ENCODE measurements around the gene RAB3IL1.
"Not testable (repeated sequence)": the region's sequence is repeated elsewhere in the genome, so short reads cannot be mapped to it uniquely, and the experiment has no call there.

RAB3IL1 gene

GRCh38 chr11:61882879-61883278 is 34.5 kb downstream of the RAB3IL1 start:
- no peak for DNase-seq

- not testable (repeated sequence) for DNase-seq
Observed at GRCh38 chr11:61882267-61882666, 35.1 kb downstream of the RAB3IL1 start.

GRCh38 chr11:61881397-61881796 is 36.0 kb downstream of the RAB3IL1 start:
- DNase-seq = no peak

GRCh38 chr11:61880454-61880853 is 36.9 kb downstream of the RAB3IL1 start:
- no peak for DNase-seq

- DNase-seq = no peak
Observed at GRCh38 chr11:61880031-61880430, 37.3 kb downstream of the RAB3IL1 start.

- DNase-seq = no peak
Observed at GRCh38 chr11:61879152-61879551, 38.2 kb downstream of the RAB3IL1 start.

- DNase-seq = no peak
Observed at GRCh38 chr11:61875698-61876097, 41.7 kb downstream of the RAB3IL1 start.

GRCh38 chr11:61874853-61875252 is 42.5 kb downstream of the RAB3IL1 start:
- no peak for DNase-seq

GRCh38 chr11:61874377-61874809 is 43.0 kb downstream of the RAB3IL1 start:
- DNase-seq = no peak

GRCh38 chr11:61873588-61874376 is 43.6 kb downstream of the RAB3IL1 start:
- no peak for DNase-seq

GRCh38 chr11:61872935-61873565 is 44.3 kb downstream of the RAB3IL1 start:
- no peak for DNase-seq

- DNase-seq = peak; percentile 79
Observed at GRCh38 chr11:61871158-61871597, 46.2 kb downstream of the RAB3IL1 start.

GRCh38 chr11:61870541-61871031 is 46.8 kb downstream of the RAB3IL1 start:
- no peak for DNase-seq

- DNase-seq = no peak
Observed at GRCh38 chr11:61869708-61870451, 47.5 kb downstream of the RAB3IL1 start.

GRCh38 chr11:61869429-61869707 is 48.0 kb downstream of the RAB3IL1 start:
- no peak for DNase-seq

GRCh38 chr11:61868571-61869428 is 48.6 kb downstream of the RAB3IL1 start:
- no peak for DNase-seq

GRCh38 chr11:61866958-61867343 is 50.4 kb downstream of the RAB3IL1 start:
- no peak for DNase-seq

- no peak for DNase-seq
Observed at GRCh38 chr11:61866231-61866957, 51.0 kb downstream of the RAB3IL1 start.

- no peak for DNase-seq
Observed at GRCh38 chr11:61864814-61865775, 52.3 kb downstream of the RAB3IL1 start.

GRCh38 chr11:61863548-61864081 is 53.8 kb downstream of the RAB3IL1 start:
- DNase-seq = no peak
